Kidney (tissue), 14 donors: ENCODE data around the gene ADAMTS17. TPM values are rescaled to one million over a fixed set of nuclear protein-coding genes. Genes with fewer than 3 reads are reported as not detected.

Source experiments
- DNase-seq, 5 donors: peaks; one replicate each; pipeline ENCODE4 v3.0.0-alpha.2; 2013 to 2020
- FAIRE-seq: peaks from 2 replicates; lab custom pipeline; 2012; peaks lifted over from hg19 to GRCh38; lab: Jason Lieb, UNC
- H3K27ac ChIP-seq, 2 donors: one replicate each; pipeline ENCODE4 v1.7.0; 2013; ENCODE audit warnings: low read depth in 2 of 2, low read length in 2 of 2, inconsistent platforms in 1 of 2
- H3K27me3 ChIP-seq: one replicate; pipeline ENCODE4 v1.7.1; 2013; ENCODE audit warnings: low read length, inconsistent platforms; ENCODE audit not compliant: control insufficient read depth, insufficient read depth
- H3K36me3 ChIP-seq, 3 donors: one replicate each; pipeline versions ENCODE4 v1.7.0 to v1.7.1; 2013; ENCODE audit warnings: low read length in 3 of 3, control low read depth in 1 of 3, inconsistent platforms in 1 of 3; ENCODE audit not compliant: insufficient read depth in 3 of 3, control insufficient read depth in 2 of 3
- H3K4me1 ChIP-seq, 3 donors: one replicate each; pipeline versions ENCODE4 v1.7.0 to v1.7.1; 2013; ENCODE audit warnings: low read length in 3 of 3, inconsistent platforms in 1 of 3, low read depth in 1 of 3; ENCODE audit not compliant: control insufficient read depth in 2 of 3, insufficient read depth in 2 of 3
- H3K4me3 ChIP-seq, 3 donors: one replicate each; pipeline versions ENCODE4 v1.7.0 to v1.8.1; 2013; ENCODE audit warnings: low read length in 3 of 3, control low read depth in 1 of 3, inconsistent platforms in 1 of 3
- H3K9ac ChIP-seq, 3 donors: one replicate each; pipeline versions ENCODE4 v1.7.0 to v1.7.1; 2013; ENCODE audit warnings: low read length in 3 of 3, control low read depth in 1 of 3, inconsistent platforms in 1 of 3
- H3K9me3 ChIP-seq, 3 donors: one replicate each; pipeline versions ENCODE4 v1.7.0 to v1.7.1; 2013; ENCODE audit warnings: low read length in 3 of 3, control low read depth in 1 of 3, inconsistent platforms in 1 of 3; ENCODE audit not compliant: control insufficient read depth in 2 of 3, insufficient read depth in 1 of 3
- intact Hi-C: fragments of 100-400 bp; cut with DNase I; formaldehyde crosslinking; loops from one replicate; pipeline ENCODE4 v1.11.1; 2022
- polyA plus RNA-seq: library from polyadenylated mRNA; stranded (reverse); fragments of 350-450 nt; fragmentation: Illumina TruSeq; extraction: RNeasy Lipid Tissue Mini Kit (QIAGEN cat#74804); gene quantifications from one replicate; pipeline ENCODE4 v1.2.3, GENCODE V29; 2014; ENCODE audit warnings: low read depth, low replicate concordance; ENCODE audit not compliant: insufficient read depth
- total RNA-seq: library from RNA; stranded (reverse); fragmentation: NEBNext Ultra II Directional; extraction: Animal tissue kit (Norgen Biotek cat#: 25700); gene quantifications from one replicate; pipeline ENCODE4 v1.2.1, GENCODE V29; 2021
- TF ChIP-seq, protein P1 (sequence below): IDR thresholded peaks from 3 replicates; pipeline ENCODE4 v1.5.1; 2012; ENCODE audit warnings: mild to moderate bottlenecking, moderate library complexity, borderline replicate concordance; ENCODE audit not compliant: insufficient read depth; ENCODE audit errors: extremely low read depth
- donor health status: control.
- donor health status: control.
- donor health status: control.
- donor health status: control.
- donor health status: control.
- donor health status: DM: yes; HTN: yes; CAD: no.
- donor health status: Normal renal cell carcinoma (clear cell type).

Gene ADAMTS17
- total and polyA plus RNA-seq, 2 donors from 2014 or later: 1.7 to 2.2 TPM

DNA sequence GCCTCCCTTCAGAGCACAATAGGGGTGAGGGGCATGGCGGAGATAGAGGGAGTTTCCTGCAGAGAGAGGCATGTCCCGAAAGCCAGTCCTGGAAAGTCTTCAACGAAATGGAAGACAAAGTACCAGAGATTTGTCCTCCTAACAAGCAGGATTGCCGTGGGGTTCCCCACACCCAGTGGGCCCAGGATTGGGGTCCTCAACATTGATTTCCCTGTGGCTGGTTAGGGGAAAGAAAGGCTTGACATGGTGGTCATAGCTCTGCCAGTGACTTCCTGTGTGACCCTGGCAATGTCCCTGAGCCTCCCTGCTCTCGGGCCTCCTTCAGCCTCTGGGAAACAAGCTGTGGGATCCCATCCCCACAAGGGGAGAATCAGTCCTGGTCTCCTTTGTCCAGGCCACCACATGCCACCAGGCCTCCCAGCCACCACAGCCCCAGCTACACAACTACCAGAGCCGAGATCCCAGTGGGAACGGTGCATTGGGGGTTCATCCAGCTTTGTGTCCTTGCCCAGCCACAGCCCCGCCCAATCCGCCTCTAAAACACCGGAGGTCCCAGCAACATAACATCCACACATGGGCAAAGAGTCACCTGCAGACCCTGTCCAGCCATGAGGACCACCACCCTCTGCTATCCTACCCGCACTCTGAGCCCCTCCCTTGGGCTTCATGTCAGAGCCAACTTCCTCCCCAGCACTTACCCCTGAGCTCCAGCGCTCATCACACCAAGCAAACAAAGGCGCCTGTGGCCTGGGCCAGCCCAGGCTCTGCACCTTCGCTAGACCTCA, 63.0 kb downstream of the ADAMTS17 start:
- DNase-seq (no peak), FAIRE-seq (no peak)
- Histone ChIP-seq H3K9ac (no peak overlapping the region), H3K36me3 (no peaks in the 10 kb centered on the region), H3K4me3 (no peak overlapping the region), H3K9me3 (peaks cover 0 to 2% (median 0%) of the 10 kb centered on the region in 3 donors), H3K27ac (no peak overlapping the region), H3K4me1 (no peaks in the 10 kb centered on the region), H3K27me3 (no peaks in the 10 kb centered on the region)
- TF ChIP-seq, protein P1, sequence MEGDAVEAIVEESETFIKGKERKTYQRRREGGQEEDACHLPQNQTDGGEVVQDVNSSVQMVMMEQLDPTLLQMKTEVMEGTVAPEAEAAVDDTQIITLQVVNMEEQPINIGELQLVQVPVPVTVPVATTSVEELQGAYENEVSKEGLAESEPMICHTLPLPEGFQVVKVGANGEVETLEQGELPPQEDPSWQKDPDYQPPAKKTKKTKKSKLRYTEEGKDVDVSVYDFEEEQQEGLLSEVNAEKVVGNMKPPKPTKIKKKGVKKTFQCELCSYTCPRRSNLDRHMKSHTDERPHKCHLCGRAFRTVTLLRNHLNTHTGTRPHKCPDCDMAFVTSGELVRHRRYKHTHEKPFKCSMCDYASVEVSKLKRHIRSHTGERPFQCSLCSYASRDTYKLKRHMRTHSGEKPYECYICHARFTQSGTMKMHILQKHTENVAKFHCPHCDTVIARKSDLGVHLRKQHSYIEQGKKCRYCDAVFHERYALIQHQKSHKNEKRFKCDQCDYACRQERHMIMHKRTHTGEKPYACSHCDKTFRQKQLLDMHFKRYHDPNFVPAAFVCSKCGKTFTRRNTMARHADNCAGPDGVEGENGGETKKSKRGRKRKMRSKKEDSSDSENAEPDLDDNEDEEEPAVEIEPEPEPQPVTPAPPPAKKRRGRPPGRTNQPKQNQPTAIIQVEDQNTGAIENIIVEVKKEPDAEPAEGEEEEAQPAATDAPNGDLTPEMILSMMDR: no peak
- intact Hi-C loops: no loop called here

- no peaks in the 10 kb centered on the region for H3K4me1 ChIP-seq
- H3K27ac ChIP-seq: no peak overlapping the region
- no peak overlapping the region for H3K9ac ChIP-seq
- intact Hi-C loops: no loop called here
- H3K4me3 ChIP-seq: no peak overlapping the region
- FAIRE-seq: no peak
- peaks cover 0 to 8% (median 2%) of the 10 kb centered on the region in 3 donors for H3K9me3 ChIP-seq
- H3K36me3 ChIP-seq: no peaks in the 10 kb centered on the region
- DNase-seq: no peak
- no peaks in the 10 kb centered on the region for H3K27me3 ChIP-seq
- TF ChIP-seq, protein P1: no peak
These were observed 64.5 kb downstream of the ADAMTS17 start for GRCh38 chr15:100277087-100277855.

DNA sequence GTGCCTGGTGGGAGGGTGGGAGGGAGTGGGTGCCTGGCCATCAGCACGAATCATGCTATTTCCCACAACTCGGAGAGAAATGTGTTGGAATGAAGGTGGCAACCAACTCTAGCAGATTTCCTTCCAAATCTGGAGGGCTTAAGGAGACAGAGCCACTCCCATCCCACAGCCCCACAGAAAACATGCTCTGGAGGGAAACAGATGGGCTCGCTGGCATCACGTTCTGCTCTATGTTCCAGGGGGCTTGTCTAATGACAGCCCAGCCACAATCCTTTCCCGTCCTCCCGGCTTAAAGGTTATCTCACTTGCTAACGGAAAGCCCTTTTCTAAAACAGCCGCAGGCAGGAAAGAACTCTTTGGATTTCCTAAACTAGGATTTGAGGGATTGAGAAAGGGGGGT, 65.3 kb downstream of the ADAMTS17 start:
- H3K4me3 ChIP-seq: no peak overlapping the region
- H3K9me3 ChIP-seq: peaks cover 0 to 8% (median 2%) of the 10 kb centered on the region in 3 donors
- no peak overlapping the region for H3K9ac ChIP-seq
- H3K27ac ChIP-seq: no peak overlapping the region
- TF ChIP-seq, protein P1: no peak
- DNase-seq: no peak
- H3K4me1 ChIP-seq: no peaks in the 10 kb centered on the region
- no peaks in the 10 kb centered on the region for H3K27me3 ChIP-seq
- intact Hi-C loops: no loop called here
- no peak for FAIRE-seq
- no peaks in the 10 kb centered on the region for H3K36me3 ChIP-seq
